ENCODE data around the gene ACAP3. TPM values are rescaled to one million over a fixed set of nuclear protein-coding genes. Genes with fewer than 3 reads are reported as not detected.

Gene ACAP3
- total RNA-seq, 2 donors from 2014 or later = 32.5 to 60.5 TPM

- H3K27me3 Mint-ChIP-seq = no peaks in the 10 kb centered on the region
- ATAC-seq (peak in 1 of 2 donors; percentile 62), DNase-seq (ENCODE audit: low spot score) (no peak)
- H3K9me3 Mint-ChIP-seq = no peaks in the 10 kb centered on the region
- H3K4me3 Mint-ChIP-seq = no peak overlapping the region
- no peaks in the 10 kb centered on the region for H3K4me1 Mint-ChIP-seq (ENCODE audit: low read depth in 2 of 2)
- no peaks in the 10 kb centered on the region for H3K36me3 Mint-ChIP-seq
- H3K27ac Mint-ChIP-seq = no peak overlapping the region
These were observed 17.4 kb downstream of the ACAP3 start for GRCh38 chr1:1290238-1290731.

GRCh38 chr1:1287288-1288110 lies 20.2 kb downstream of the ACAP3 start:
- no peaks in the 10 kb centered on the region for H3K36me3 Mint-ChIP-seq
- no peak for DNase-seq (ENCODE audit: low spot score)

GRCh38 chr1:1286313-1287261 lies 21.1 kb downstream of the ACAP3 start:
- no peaks in the 10 kb centered on the region for H3K36me3 Mint-ChIP-seq
- no peak for ATAC-seq
- H3K9me3 Mint-ChIP-seq = no peaks in the 10 kb centered on the region
- H3K4me1 Mint-ChIP-seq (ENCODE audit: low read depth in 2 of 2) = peaks cover 0 to 6% of the 10 kb centered on the region in 2 donors
- H3K27me3 Mint-ChIP-seq = no peaks in the 10 kb centered on the region
- no peak for DNase-seq (ENCODE audit: low spot score)
- no peak overlapping the region for H3K4me3 Mint-ChIP-seq
- no peak overlapping the region for H3K27ac Mint-ChIP-seq

More at GRCh38 chr1:1287288-1288110, 20.2 kb downstream of the ACAP3 start:
- Mint-ChIP-seq H3K27me3 (no peaks in the 10 kb centered on the region), H3K27ac (no peak overlapping the region), H3K4me3 (no peak overlapping the region), H3K4me1 (ENCODE audit: low read depth in 2 of 2) (peaks cover 0 to 3% of the 10 kb centered on the region in 2 donors), H3K9me3 (no peaks in the 10 kb centered on the region)
- ATAC-seq = no peak

GRCh38 chr1:1285611-1286311 lies 22.0 kb downstream of the ACAP3 start:
- H3K27ac Mint-ChIP-seq = no peak overlapping the region
- DNase-seq (ENCODE audit: low spot score) = no peak
- H3K27me3 Mint-ChIP-seq = no peaks in the 10 kb centered on the region
- no peak for ATAC-seq
- no peaks in the 10 kb centered on the region for H3K9me3 Mint-ChIP-seq
- peaks cover 0 to 6% of the 10 kb centered on the region in 2 donors for H3K4me1 Mint-ChIP-seq (ENCODE audit: low read depth in 2 of 2)
- H3K4me3 Mint-ChIP-seq = no peak overlapping the region
- H3K36me3 Mint-ChIP-seq = no peaks in the 10 kb centered on the region

GRCh38 chr1:1285102-1285571 lies 22.6 kb downstream of the ACAP3 start:
- H3K9me3 Mint-ChIP-seq = no peaks in the 10 kb centered on the region
- H3K4me1 Mint-ChIP-seq (ENCODE audit: low read depth in 2 of 2) = peaks cover 0 to 6% of the 10 kb centered on the region in 2 donors
- no peak overlapping the region for H3K4me3 Mint-ChIP-seq
- DNase-seq (ENCODE audit: low spot score) (no peak), ATAC-seq (no peak)
- no peaks in the 10 kb centered on the region for H3K27me3 Mint-ChIP-seq
- no peaks in the 10 kb centered on the region for H3K36me3 Mint-ChIP-seq
- no peak overlapping the region for H3K27ac Mint-ChIP-seq

GRCh38 chr1:1284221-1285101 lies 23.3 kb downstream of the ACAP3 start:
- no peak overlapping the region for H3K4me3 Mint-ChIP-seq
- H3K4me1 Mint-ChIP-seq (ENCODE audit: low read depth in 2 of 2) = peaks cover 0 to 6% of the 10 kb centered on the region in 2 donors
- no peak overlapping the region for H3K27ac Mint-ChIP-seq
- H3K36me3 Mint-ChIP-seq = no peaks in the 10 kb centered on the region
- H3K9me3 Mint-ChIP-seq = no peaks in the 10 kb centered on the region
- DNase-seq (ENCODE audit: low spot score) (no peak), ATAC-seq (no peak)
- no peaks in the 10 kb centered on the region for H3K27me3 Mint-ChIP-seq

GRCh38 chr1:1283821-1284220 lies 23.9 kb downstream of the ACAP3 start:
- ATAC-seq = no peak
- Mint-ChIP-seq H3K27me3 (no peaks in the 10 kb centered on the region), H3K36me3 (no peaks in the 10 kb centered on the region), H3K4me3 (no peak overlapping the region), H3K4me1 (ENCODE audit: low read depth in 2 of 2) (peaks cover 0 to 6% of the 10 kb centered on the region in 2 donors), H3K27ac (no peak overlapping the region), H3K9me3 (no peaks in the 10 kb centered on the region)
- DNase-seq (ENCODE audit: low spot score) = no peak

GRCh38 chr1:1282998-1283397 lies 24.7 kb downstream of the ACAP3 start:
- no peaks in the 10 kb centered on the region for H3K36me3 Mint-ChIP-seq
- no peak overlapping the region for H3K27ac Mint-ChIP-seq
- H3K9me3 Mint-ChIP-seq = no peaks in the 10 kb centered on the region
- peaks cover 0 to 6% of the 10 kb centered on the region in 2 donors for H3K4me1 Mint-ChIP-seq (ENCODE audit: low read depth in 2 of 2)
- H3K27me3 Mint-ChIP-seq = no peaks in the 10 kb centered on the region
- peak; percentile 50 to 56 for ATAC-seq
- H3K4me3 Mint-ChIP-seq = no peak overlapping the region
- no peak for DNase-seq (ENCODE audit: low spot score)

- H3K27me3 Mint-ChIP-seq = no peaks in the 10 kb centered on the region
- ATAC-seq = peak in 1 of 2 donors; percentile 2
- H3K27ac Mint-ChIP-seq = no peak overlapping the region
- DNase-seq (ENCODE audit: low spot score) = no peak
- H3K4me3 Mint-ChIP-seq = no peak overlapping the region
- H3K4me1 Mint-ChIP-seq (ENCODE audit: low read depth in 2 of 2) = peaks cover 0 to 6% of the 10 kb centered on the region in 2 donors
- H3K9me3 Mint-ChIP-seq = no peaks in the 10 kb centered on the region
- no peaks in the 10 kb centered on the region for H3K36me3 Mint-ChIP-seq
These were observed 26.0 kb downstream of the ACAP3 start for GRCh38 chr1:1281533-1282321.

GRCh38 chr1:1280782-1281481 lies 26.8 kb downstream of the ACAP3 start:
- ATAC-seq (peak in 1 of 2 donors; percentile 5), DNase-seq (ENCODE audit: low spot score) (no peak)
- Mint-ChIP-seq H3K27ac (no peak overlapping the region), H3K36me3 (no peaks in the 10 kb centered on the region), H3K4me3 (no peak overlapping the region), H3K27me3 (no peaks in the 10 kb centered on the region), H3K4me1 (ENCODE audit: low read depth in 2 of 2) (peaks cover 0 to 6% of the 10 kb centered on the region in 2 donors), H3K9me3 (no peaks in the 10 kb centered on the region)

GRCh38 chr1:1279028-1279427 lies 28.7 kb downstream of the ACAP3 start:
- Mint-ChIP-seq H3K36me3 (no peaks in the 10 kb centered on the region), H3K27ac (no peak overlapping the region), H3K4me3 (no peak overlapping the region), H3K9me3 (no peaks in the 10 kb centered on the region), H3K4me1 (ENCODE audit: low read depth in 2 of 2) (peaks cover 0 to 6% of the 10 kb centered on the region in 2 donors), H3K27me3 (no peaks in the 10 kb centered on the region)
- ATAC-seq = no peak
- DNase-seq (ENCODE audit: low spot score) = no peak
